Trophoblast cell (in vitro differentiated cells and primary cell): Measurements from ENCODE around the gene H3-3A.

Experiments
- DNase-seq, 2 donors: peaks; one replicate each; pipeline ENCODE4 v3.0.0-alpha.2; 2016
- H2AFZ ChIP-seq: 2 replicates; pipeline ENCODE4 v1.6.1; 2013; ENCODE audit warnings: low read length, moderate library complexity, mild to moderate bottlenecking; ENCODE audit not compliant: insufficient read depth, poor library complexity
- H2AK5ac ChIP-seq: 2 replicates; pipeline ENCODE4 v1.6.1; 2013; ENCODE audit warnings: mild to moderate bottlenecking, low read length
- H2BK120ac ChIP-seq: 2 replicates; pipeline ENCODE4 v1.6.1; 2013; ENCODE audit warnings: low read length, mild to moderate bottlenecking, moderate library complexity; ENCODE audit not compliant: insufficient read depth, poor library complexity
- H2BK12ac ChIP-seq: 2 replicates; pipeline ENCODE4 v1.6.1; 2013; ENCODE audit warnings: mild to moderate bottlenecking, low read length, moderate library complexity
- H2BK5ac ChIP-seq: 2 replicates; pipeline ENCODE4 v1.6.1; 2013; ENCODE audit warnings: low read length, low read depth, moderate library complexity, mild to moderate bottlenecking; ENCODE audit not compliant: poor library complexity
- H3K14ac ChIP-seq: 2 replicates; pipeline ENCODE4 v1.6.1; 2013; ENCODE audit warnings: mild to moderate bottlenecking, low read length
- H3K18ac ChIP-seq: 2 replicates; pipeline ENCODE4 v1.6.1; 2013; ENCODE audit warnings: mild to moderate bottlenecking, low read length
- H3K23ac ChIP-seq: 2 replicates; pipeline ENCODE4 v1.6.1; 2013; ENCODE audit warnings: low read length
- H3K27ac ChIP-seq: 2 replicates; pipeline ENCODE4 v1.5.1; 2013; ENCODE audit warnings: low read depth, mild to moderate bottlenecking, inconsistent platforms, low read length, moderate library complexity
- H3K27me3 ChIP-seq: 2 replicates; pipeline ENCODE4 v1.6.1; 2013; ENCODE audit warnings: inconsistent platforms, mild to moderate bottlenecking, low read length, moderate library complexity; ENCODE audit not compliant: insufficient read depth
- H3K36me3 ChIP-seq, 2 experiments: 1 replicate in 1 of 2; 2 replicates in 1 of 2; pipeline ENCODE4 v1.6.1; 2013; ENCODE audit warnings: low read length in 2 of 2, mild to moderate bottlenecking in 2 of 2, moderate library complexity in 1 of 2; ENCODE audit not compliant: insufficient read depth in 2 of 2, control insufficient read depth in 1 of 2
- H3K4ac ChIP-seq: 2 replicates; pipeline ENCODE4 v1.6.1; 2013; ENCODE audit warnings: low read depth, mild to moderate bottlenecking, low read length, moderate library complexity
- H3K4me1 ChIP-seq, 2 experiments: 1 replicate in 1 of 2; 2 replicates in 1 of 2; pipeline ENCODE4 v1.6.1; 2013; ENCODE audit warnings: low read length in 2 of 2, mild to moderate bottlenecking in 2 of 2, moderate library complexity in 1 of 2; ENCODE audit not compliant: insufficient read depth in 2 of 2, control insufficient read depth in 1 of 2
- H3K4me2 ChIP-seq: 2 replicates; pipeline ENCODE4 v1.6.1; 2013; ENCODE audit warnings: inconsistent platforms, mild to moderate bottlenecking, low read length, moderate library complexity
- H3K4me3 ChIP-seq: 2 replicates; pipeline ENCODE4 v1.5.1; 2013; ENCODE audit warnings: mild to moderate bottlenecking, low read depth, low read length, inconsistent platforms
- H3K79me1 ChIP-seq: one replicate; pipeline ENCODE4 v1.6.1; 2013; ENCODE audit warnings: low read length
- H3K79me2 ChIP-seq: 2 replicates; pipeline ENCODE4 v1.6.1; 2013; ENCODE audit warnings: low read length, mild to moderate bottlenecking; ENCODE audit not compliant: control insufficient read depth, insufficient read depth, poor library complexity
- H3K9ac ChIP-seq: 2 replicates; pipeline ENCODE4 v1.6.1; 2013; ENCODE audit warnings: mild to moderate bottlenecking, low read length
- H3K9me3 ChIP-seq: 2 replicates; pipeline ENCODE4 v1.6.1; 2013; ENCODE audit warnings: low read depth, mild to moderate bottlenecking, control low read depth, inconsistent platforms, low read length; ENCODE audit not compliant: insufficient read depth
- H4K12ac ChIP-seq: 2 replicates; pipeline ENCODE4 v1.6.1; 2013; ENCODE audit warnings: low read depth, mild to moderate bottlenecking, low read length, moderate library complexity
- H4K8ac ChIP-seq: 2 replicates; pipeline ENCODE4 v1.6.1; 2013; ENCODE audit warnings: low read depth, mild to moderate bottlenecking, low read length, moderate library complexity
- H4K91ac ChIP-seq: one replicate; pipeline ENCODE4 v1.6.1; 2013; ENCODE audit warnings: low read depth, mild to moderate bottlenecking, low read length, moderate library complexity
- WGBS: extraction: QIAGEN DNeasy Blood & Tissue Kit; methylation state at CpG from one replicate; pipeline ENCODE4 v1.1.7; 2013; ENCODE audit warnings: missing lambda C conversion rate; ENCODE audit not compliant: insufficient read length, insufficient coverage; ENCODE audit errors: extremely low coverage; 5-methylcytosine and 5-hydroxymethylcytosine counted together

Gene H3-3A

DNA sequence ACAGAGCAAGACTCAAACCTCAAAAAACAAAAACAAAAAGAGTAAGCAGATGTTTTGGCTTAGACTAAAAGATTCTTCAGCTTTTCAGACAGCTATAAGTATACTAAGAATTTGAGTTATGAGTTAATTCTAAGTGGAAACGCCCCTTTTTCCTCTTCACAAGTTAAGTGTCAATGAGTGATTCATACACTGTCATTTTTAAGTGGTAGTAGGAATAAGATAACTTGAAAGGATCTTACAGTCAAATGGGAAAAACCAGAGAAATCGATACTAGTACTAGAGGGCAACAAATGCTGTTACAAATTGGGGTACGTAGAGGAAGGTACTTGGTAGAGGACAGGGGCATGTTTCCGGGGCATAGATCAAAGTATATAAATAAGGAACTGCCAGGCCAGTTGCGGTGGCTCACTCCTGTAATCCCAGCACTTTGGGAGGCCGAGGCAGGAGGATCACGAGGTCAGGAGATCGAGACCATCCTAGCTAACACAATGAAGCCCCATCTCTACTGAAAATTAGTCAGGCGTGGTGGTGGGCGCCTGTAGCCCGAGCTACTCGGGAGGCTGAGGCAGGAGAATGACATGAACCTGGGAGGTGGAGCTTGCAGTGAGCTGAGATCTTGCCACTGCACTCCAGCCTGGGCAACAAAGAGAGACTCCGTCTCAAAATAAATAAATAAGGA lies 7.4 kb downstream of the H3-3A start:
- no peak overlapping the region for H4K12ac ChIP-seq
- H3K4me1 ChIP-seq: no peaks in the 10 kb centered on the region
- no peak overlapping the region for H3K4ac ChIP-seq
- no peak overlapping the region for H3K4me2 ChIP-seq
- no peak overlapping the region for H3K23ac ChIP-seq
- H4K8ac ChIP-seq: no peak overlapping the region
- no peak overlapping the region for H2BK5ac ChIP-seq
- H2BK12ac ChIP-seq: no peak overlapping the region
- no peak overlapping the region for H2BK120ac ChIP-seq
- DNase-seq: peak in 1 of 2 donors; percentile 43
- no peak overlapping the region for H2AK5ac ChIP-seq
- no peak overlapping the region for H3K9ac ChIP-seq
- peaks cover 24 to 30% of the 10 kb centered on the region in 2 experiments for H3K36me3 ChIP-seq
- H3K4me3 ChIP-seq: no peak overlapping the region
- no peaks in the 10 kb centered on the region for H3K27me3 ChIP-seq
- H2AFZ ChIP-seq: no peak overlapping the region
- H4K91ac ChIP-seq: no peak overlapping the region
- no peak overlapping the region for H3K14ac ChIP-seq
- H3K79me2 ChIP-seq: peaks cover 6% of the 10 kb centered on the region
- no peaks in the 10 kb centered on the region for H3K9me3 ChIP-seq
- H3K18ac ChIP-seq: no peak overlapping the region
- no peak overlapping the region for H3K27ac ChIP-seq
- H3K79me1 ChIP-seq: no peaks in the 10 kb centered on the region
- WGBS: no CpG with 5 or more reads among the region's 13 CpGs

DNA sequence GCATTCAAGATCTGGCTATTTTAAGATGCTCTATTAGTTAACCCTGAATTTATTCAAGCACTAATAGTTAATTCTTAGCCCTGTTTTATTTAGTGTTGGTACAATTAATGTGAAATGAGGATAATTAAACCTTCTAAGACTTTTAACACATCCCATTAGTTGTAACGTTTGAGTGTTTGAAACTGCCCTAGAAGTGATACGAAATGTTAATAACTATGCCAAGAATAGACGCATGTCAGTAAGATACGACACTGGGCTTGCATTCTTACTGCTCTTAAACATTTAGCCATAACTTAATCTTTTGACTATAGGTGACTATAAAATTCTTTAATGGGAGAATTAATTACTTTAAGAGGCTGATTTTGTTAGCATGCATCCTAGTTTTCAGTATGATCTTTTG lies 9.8 kb downstream of the H3-3A start:
- Histone ChIP-seq H3K9ac (no peak overlapping the region), H3K36me3 (peaks cover 18 to 23% of the 10 kb centered on the region in 2 experiments), H2AFZ (no peak overlapping the region), H3K4me1 (no peaks in the 10 kb centered on the region), H3K14ac (no peak overlapping the region), H3K79me1 (no peaks in the 10 kb centered on the region), H2BK12ac (no peak overlapping the region), H3K9me3 (no peaks in the 10 kb centered on the region), H2AK5ac (no peak overlapping the region), H4K12ac (no peak overlapping the region), H3K4me3 (no peak overlapping the region), H3K4ac (no peak overlapping the region), H3K23ac (no peak overlapping the region), H3K27me3 (no peaks in the 10 kb centered on the region), H3K4me2 (no peak overlapping the region), H3K27ac (no peak overlapping the region), H3K79me2 (peaks cover 2% of the 10 kb centered on the region), H4K8ac (no peak overlapping the region), H4K91ac (no peak overlapping the region), H2BK120ac (no peak overlapping the region), H3K18ac (no peak overlapping the region), H2BK5ac (no peak overlapping the region)
- no CpG with 5 or more reads among the region's 4 CpGs for WGBS
- no peak for DNase-seq

DNA sequence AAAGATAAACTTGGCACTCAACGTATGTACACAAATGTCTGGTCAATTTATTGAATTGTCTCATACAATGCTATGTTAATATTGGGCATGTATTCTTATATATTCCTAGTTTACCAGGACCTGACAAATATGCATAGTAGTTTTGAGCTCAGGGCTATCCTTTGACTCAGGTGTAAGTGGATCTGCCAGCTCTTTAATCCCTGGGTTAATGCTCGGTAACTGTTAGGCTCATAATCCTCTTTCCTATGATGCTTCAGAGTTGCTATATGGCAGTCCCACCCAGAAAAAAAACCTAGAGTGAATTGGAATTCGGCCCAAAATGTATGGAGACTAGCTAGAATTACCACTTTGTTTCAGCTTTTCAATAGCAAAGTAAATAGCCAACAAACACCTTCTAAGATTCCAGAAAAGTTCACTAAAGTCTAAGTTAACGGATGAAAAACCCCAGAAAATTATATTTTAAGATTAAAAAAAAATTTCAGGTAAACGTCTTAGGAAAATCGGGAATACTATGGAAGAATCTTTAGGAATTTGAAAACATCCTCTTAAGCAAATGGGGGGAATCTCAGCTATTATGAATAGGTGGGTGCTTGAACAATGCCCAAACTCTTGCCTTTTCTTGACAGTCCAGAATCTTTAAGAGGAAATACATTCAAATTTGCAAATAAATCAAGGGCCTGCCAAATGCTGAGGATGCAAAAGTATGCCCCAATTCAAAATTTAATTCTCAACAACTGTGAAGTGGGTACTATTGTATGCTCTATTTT lies 10.9 kb downstream of the H3-3A start:
- DNase-seq: no peak
- Histone ChIP-seq H3K4me2 (no peak overlapping the region), H3K23ac (no peak overlapping the region), H4K12ac (no peak overlapping the region), H2AFZ (no peak overlapping the region), H2BK5ac (no peak overlapping the region), H2BK12ac (no peak overlapping the region), H3K27ac (no peak overlapping the region), H3K14ac (no peak overlapping the region), H3K36me3 (peaks cover 14 to 18% of the 10 kb centered on the region in 2 experiments), H3K27me3 (no peaks in the 10 kb centered on the region), H4K91ac (no peak overlapping the region), H3K9me3 (no peaks in the 10 kb centered on the region), H3K9ac (no peak overlapping the region), H2AK5ac (no peak overlapping the region), H3K18ac (no peak overlapping the region), H3K4me3 (no peak overlapping the region), H3K4me1 (no peaks in the 10 kb centered on the region), H3K4ac (no peak overlapping the region), H2BK120ac (no peak overlapping the region), H4K8ac (no peak overlapping the region), H3K79me2 (no peaks in the 10 kb centered on the region), H3K79me1 (no peaks in the 10 kb centered on the region)
- WGBS: no CpG with 5 or more reads among the region's 6 CpGs

DNA sequence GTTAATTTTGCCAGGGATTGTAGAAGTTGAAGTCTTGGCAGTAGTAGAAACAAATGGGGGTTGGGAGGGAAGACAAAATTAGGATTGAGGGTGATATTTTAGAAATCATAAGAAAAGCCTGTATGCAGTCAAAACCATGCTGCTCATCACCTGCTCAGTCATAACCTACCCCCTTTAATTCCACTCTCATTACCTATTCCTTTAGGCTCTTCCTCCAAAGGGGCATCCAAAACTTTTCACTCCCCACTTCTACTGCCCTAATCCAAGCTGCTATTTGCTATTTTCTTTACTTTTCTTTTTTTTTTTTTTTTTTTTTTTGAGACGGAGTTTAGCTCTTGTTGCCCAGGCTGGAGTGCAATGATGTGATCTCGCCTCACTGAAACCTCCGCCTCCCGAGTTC lies 11.5 kb downstream of the H3-3A start:
- H3K27me3 ChIP-seq: no peaks in the 10 kb centered on the region
- H2AK5ac ChIP-seq: no peak overlapping the region
- H4K91ac ChIP-seq: no peak overlapping the region
- H2BK12ac ChIP-seq: no peak overlapping the region
- H3K36me3 ChIP-seq: peaks cover 14% of the 10 kb centered on the region in 2 experiments
- H2AFZ ChIP-seq: no peak overlapping the region
- no peak overlapping the region for H2BK5ac ChIP-seq
- no peaks in the 10 kb centered on the region for H3K79me1 ChIP-seq
- H3K4me2 ChIP-seq: no peak overlapping the region
- H3K4ac ChIP-seq: no peak overlapping the region
- WGBS: no CpG with 5 or more reads among the region's 4 CpGs
- no peak overlapping the region for H3K18ac ChIP-seq
- no peak overlapping the region for H3K27ac ChIP-seq
- no peak overlapping the region for H3K9ac ChIP-seq
- H3K79me2 ChIP-seq: no peaks in the 10 kb centered on the region
- DNase-seq: no peak
- no peak overlapping the region for H3K14ac ChIP-seq
- no peak overlapping the region for H3K4me3 ChIP-seq
- no peaks in the 10 kb centered on the region for H3K9me3 ChIP-seq
- H4K12ac ChIP-seq: no peak overlapping the region
- no peaks in the 10 kb centered on the region for H3K4me1 ChIP-seq
- no peak overlapping the region for H2BK120ac ChIP-seq
- no peak overlapping the region for H3K23ac ChIP-seq
- no peak overlapping the region for H4K8ac ChIP-seq
